ENCODE results near the gene RNF115. TPM values are rescaled to one million over a fixed set of nuclear protein-coding genes. Genes with fewer than 3 reads are reported as not detected.

The RNF115 gene
- polyA plus RNA-seq, 1 donor from 2014 or later: 22.3 TPM

- Histone ChIP-seq H3K36me3 (ENCODE audit: insufficient read depth, low read length) (peaks cover 4% of the 10 kb centered on the region), H3F3A (ENCODE audit: insufficient read depth, low read length, poor library complexity, severe bottlenecking) (no peaks in the 10 kb centered on the region), H3K9me2 (ENCODE audit: insufficient read depth, low read length) (no peaks in the 10 kb centered on the region), H3K9ac (ENCODE audit: low read length) (no peak overlapping the region), H3K79me2 (replicated peaks; ENCODE audit: insufficient read depth, low read length) (no peaks in the 10 kb centered on the region), H3K27ac (ENCODE audit: low read length) (no peak overlapping the region), H3K27me3 (ENCODE audit: insufficient read depth, low read depth, low read length) (no peaks in the 10 kb centered on the region), H3K9me3 (ENCODE audit: low read length) (no peaks in the 10 kb centered on the region), H3K4me3 (ENCODE audit: low read length) (no peak overlapping the region), H3K4me2 (ENCODE audit: low read length) (no peak overlapping the region), H2AFZ (ENCODE audit: low read depth, low read length) (no peak overlapping the region), H4K20me1 (ENCODE audit: insufficient read depth) (no peaks in the 10 kb centered on the region)
- no peak for TF ChIP-seq TAF1 (IDR thresholded peaks at IDR 0.05; ENCODE audit: low read depth)
- no peak for TF ChIP-seq EZH2 (IDR thresholded peaks at IDR 0.05; ENCODE audit: borderline replicate concordance, insufficient read depth, low read length, poor library complexity, severe bottlenecking)
- TF ChIP-seq RAD21 (conservative IDR thresholded peaks at IDR 0.05): no peak
- no peak for TF ChIP-seq EP300 (conservative IDR thresholded peaks at IDR 0.05; ENCODE audit: poor library complexity, severe bottlenecking)
- no peak for TF ChIP-seq MXI1 (conservative IDR thresholded peaks at IDR 0.05; ENCODE audit: poor library complexity, severe bottlenecking)
- TF ChIP-seq SMC3 (conservative IDR thresholded peaks at IDR 0.05; ENCODE audit: poor library complexity): no peak
- TF ChIP-seq POLR2AphosphoS5 (IDR thresholded peaks at IDR 0.05): no peak
- TF ChIP-seq REST (IDR thresholded peaks at IDR 0.05; ENCODE audit: borderline replicate concordance): no peak
- TF ChIP-seq CTCF (IDR thresholded peaks at IDR 0.05; ENCODE audit: poor library complexity, severe bottlenecking): no peak
These were observed 65.8 kb downstream of the RNF115 start for GRCh38 chr1:145758116-145758515.

- H3K27ac ChIP-seq (ENCODE audit: low read length): no peak overlapping the region
- no peaks in the 10 kb centered on the region for H3K27me3 ChIP-seq (ENCODE audit: insufficient read depth, low read depth, low read length)
- no peaks in the 10 kb centered on the region for H3K79me2 ChIP-seq (replicated peaks; ENCODE audit: insufficient read depth, low read length)
- H3K4me2 ChIP-seq (ENCODE audit: low read length): no peak overlapping the region
- no peaks in the 10 kb centered on the region for H3F3A ChIP-seq (ENCODE audit: insufficient read depth, low read length, poor library complexity, severe bottlenecking)
- H3K9me3 ChIP-seq (ENCODE audit: low read length): no peaks in the 10 kb centered on the region
- H3K9ac ChIP-seq (ENCODE audit: low read length): no peak overlapping the region
- H4K20me1 ChIP-seq (ENCODE audit: insufficient read depth): no peaks in the 10 kb centered on the region
- no peak for TF ChIP-seq POLR2AphosphoS5 (IDR thresholded peaks at IDR 0.05)
- TF ChIP-seq REST (IDR thresholded peaks at IDR 0.05; ENCODE audit: borderline replicate concordance): no peak
- TF ChIP-seq EZH2 (IDR thresholded peaks at IDR 0.05; ENCODE audit: borderline replicate concordance, insufficient read depth, low read length, poor library complexity, severe bottlenecking): no peak
- TF ChIP-seq EP300 (conservative IDR thresholded peaks at IDR 0.05; ENCODE audit: poor library complexity, severe bottlenecking): no peak
- TF ChIP-seq SMC3 (conservative IDR thresholded peaks at IDR 0.05; ENCODE audit: poor library complexity): no peak
- no peak for TF ChIP-seq TAF1 (IDR thresholded peaks at IDR 0.05; ENCODE audit: low read depth)
- TF ChIP-seq RAD21 (conservative IDR thresholded peaks at IDR 0.05): no peak
- no peak for TF ChIP-seq CTCF (IDR thresholded peaks at IDR 0.05; ENCODE audit: poor library complexity, severe bottlenecking)
- no peak for TF ChIP-seq MXI1 (conservative IDR thresholded peaks at IDR 0.05; ENCODE audit: poor library complexity, severe bottlenecking)
- H3K36me3 ChIP-seq (ENCODE audit: insufficient read depth, low read length): no peaks in the 10 kb centered on the region
- H2AFZ ChIP-seq (ENCODE audit: low read depth, low read length): no peak overlapping the region
- H3K4me3 ChIP-seq (ENCODE audit: low read length): no peak overlapping the region
- H3K9me2 ChIP-seq (ENCODE audit: insufficient read depth, low read length): no peaks in the 10 kb centered on the region
These were observed 66.5 kb downstream of the RNF115 start for GRCh38 chr1:145757420-145757819.

All from neural cell (in vitro differentiated cells).